Measurements from ENCODE around the gene CCDC136.

DNA sequence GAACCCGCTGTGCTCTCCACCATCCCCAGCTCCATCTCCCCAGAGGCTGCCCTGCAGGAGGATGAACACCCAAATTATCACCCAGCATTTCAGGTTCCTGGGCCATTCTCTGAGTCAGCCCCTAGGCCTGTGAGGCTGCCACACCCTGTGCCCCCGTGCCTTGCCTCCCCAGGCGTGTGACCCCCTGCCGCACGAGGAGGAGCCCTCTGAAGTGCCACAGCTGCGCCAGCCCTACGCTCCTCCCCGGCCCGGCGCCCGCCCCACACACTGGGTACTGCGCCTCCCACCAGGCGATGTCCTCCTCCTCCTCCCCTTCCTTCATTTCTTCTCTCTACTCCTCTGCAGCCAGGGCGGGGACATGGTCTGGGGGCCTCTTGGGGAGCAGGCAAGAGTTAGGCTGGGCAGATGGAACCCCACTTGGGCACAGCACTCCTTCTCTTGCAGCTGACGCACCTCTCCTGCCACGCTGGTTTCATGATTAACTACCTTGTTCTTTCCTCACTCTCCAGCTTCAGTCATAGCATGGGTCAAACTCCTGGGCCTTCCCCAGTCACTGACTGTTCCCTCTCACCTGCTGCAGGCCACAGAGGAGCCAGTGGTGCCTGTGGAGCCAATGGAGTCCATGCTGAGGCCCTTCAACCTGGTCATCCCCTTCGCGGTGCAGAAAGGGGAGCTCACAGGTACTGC is 58.2 kb downstream of the CCDC136 start:
- TF ChIP-seq ATF3 (IDR thresholded peaks at IDR 0.05) = no peak
- TF ChIP-seq, protein P1, sequence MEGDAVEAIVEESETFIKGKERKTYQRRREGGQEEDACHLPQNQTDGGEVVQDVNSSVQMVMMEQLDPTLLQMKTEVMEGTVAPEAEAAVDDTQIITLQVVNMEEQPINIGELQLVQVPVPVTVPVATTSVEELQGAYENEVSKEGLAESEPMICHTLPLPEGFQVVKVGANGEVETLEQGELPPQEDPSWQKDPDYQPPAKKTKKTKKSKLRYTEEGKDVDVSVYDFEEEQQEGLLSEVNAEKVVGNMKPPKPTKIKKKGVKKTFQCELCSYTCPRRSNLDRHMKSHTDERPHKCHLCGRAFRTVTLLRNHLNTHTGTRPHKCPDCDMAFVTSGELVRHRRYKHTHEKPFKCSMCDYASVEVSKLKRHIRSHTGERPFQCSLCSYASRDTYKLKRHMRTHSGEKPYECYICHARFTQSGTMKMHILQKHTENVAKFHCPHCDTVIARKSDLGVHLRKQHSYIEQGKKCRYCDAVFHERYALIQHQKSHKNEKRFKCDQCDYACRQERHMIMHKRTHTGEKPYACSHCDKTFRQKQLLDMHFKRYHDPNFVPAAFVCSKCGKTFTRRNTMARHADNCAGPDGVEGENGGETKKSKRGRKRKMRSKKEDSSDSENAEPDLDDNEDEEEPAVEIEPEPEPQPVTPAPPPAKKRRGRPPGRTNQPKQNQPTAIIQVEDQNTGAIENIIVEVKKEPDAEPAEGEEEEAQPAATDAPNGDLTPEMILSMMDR (IDR thresholded peaks at IDR 0.05 in 2 of 3, conservative IDR thresholded peaks at IDR 0.05 in 1 of 3; ENCODE audit: borderline replicate concordance in 1 of 3, insufficient read depth in 1 of 3, low read depth in 2 of 3, low read length in 2 of 3) = no peak
